Lower leg skin (tissue), 4 donors: Measurements from ENCODE around the gene SETD5. TPM values are rescaled to one million over a fixed set of nuclear protein-coding genes. Genes with fewer than 3 reads are reported as not detected.

Experiments used
- DNase-seq, 2 donors: peaks; one replicate each; pipeline ENCODE4 v3.0.0-alpha.2; 2019; ENCODE audit warnings: low spot score in 2 of 2
- H3K4me3 ChIP-seq: fragments of 200-600 bp; sonication (generic); 2 replicates; pipeline ENCODE4 v1.5.1; 2017; ENCODE audit warnings: mild to moderate bottlenecking, low read depth; ENCODE audit not compliant: poor library complexity, severe bottlenecking
- POLR2A ChIP-seq, 2 donors: fragments of 450-650 bp; IDR thresholded peaks; one replicate each; pipeline ENCODE4 v1.6.1; 2016 to 2017; ENCODE audit warnings: antibody characterized with exemption in 2 of 2, mild to moderate bottlenecking in 1 of 2, moderate library complexity in 1 of 2
- WGBS, 2 donors: methylation state at CpG; one replicate each; pipeline ENCODE4 v1.1.5; 2018; 5-methylcytosine and 5-hydroxymethylcytosine counted together
- intact Hi-C: fragments of 100-400 bp; cut with DNase I; formaldehyde crosslinking; loops from one replicate; pipeline ENCODE4 v1.15.0; 2023; ENCODE audit warnings: low total_unique reads
- total RNA-seq, 4 donors: library from RNA; depleted of rRNA; stranded (reverse); fragments of >200 nt; gene quantifications; one replicate each; pipeline ENCODE4 v1.1.0, GENCODE V29; 2016
- TF ChIP-seq, protein P1 (sequence below), 3 donors: fragments of 450-650 bp; IDR thresholded peaks; one replicate each; pipeline ENCODE4 v1.5.1; 2016; ENCODE audit warnings: antibody characterized with exemption in 3 of 3, mild to moderate bottlenecking in 3 of 3, moderate library complexity in 2 of 3

The SETD5 gene
- total RNA-seq, 4 donors from 2014 or later: 77.8 to 88.1 (median 80.3) TPM

DNA sequence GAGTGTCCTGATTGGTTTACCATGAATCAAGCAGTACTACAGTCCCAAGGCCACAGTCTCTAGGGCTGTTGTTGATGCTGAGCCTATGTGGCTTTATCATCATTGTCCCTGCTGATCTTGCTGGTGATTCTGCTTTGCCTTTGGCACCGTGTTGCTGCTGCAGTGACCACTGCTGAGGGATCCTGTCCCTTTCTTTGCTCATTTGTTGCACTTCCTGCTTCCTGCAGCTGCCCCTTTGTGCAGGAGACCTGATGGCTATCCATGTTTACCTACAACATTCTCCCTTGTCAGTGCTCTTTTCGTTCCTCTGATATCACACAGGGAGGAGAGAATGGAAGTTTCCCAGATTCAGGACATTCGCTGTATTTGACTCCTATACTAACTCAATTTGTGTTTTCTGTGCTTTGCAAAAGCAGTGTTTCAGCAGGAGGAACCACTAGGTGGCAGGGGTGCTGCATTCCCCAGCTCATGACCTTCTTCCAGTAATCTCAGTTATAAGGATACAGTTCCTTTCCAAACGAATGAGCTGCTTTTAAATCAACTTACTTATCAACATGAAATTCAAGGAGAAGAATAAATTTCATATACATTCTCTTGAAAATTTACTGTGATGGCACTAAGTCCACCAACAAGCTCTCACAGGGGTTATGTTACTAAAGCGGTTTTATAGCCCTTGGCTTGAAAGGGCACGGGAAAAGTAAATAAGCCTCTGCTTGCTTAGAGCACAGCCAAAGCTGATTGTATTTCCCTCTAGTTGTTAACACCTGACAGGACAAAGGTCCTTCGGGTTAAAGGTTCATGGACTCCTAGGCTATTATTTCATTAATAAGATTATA, 44.3 kb upstream of the SETD5 start:
- no peak for TF ChIP-seq POLR2A (IDR thresholded peaks at IDR 0.05)
- TF ChIP-seq, protein P1, sequence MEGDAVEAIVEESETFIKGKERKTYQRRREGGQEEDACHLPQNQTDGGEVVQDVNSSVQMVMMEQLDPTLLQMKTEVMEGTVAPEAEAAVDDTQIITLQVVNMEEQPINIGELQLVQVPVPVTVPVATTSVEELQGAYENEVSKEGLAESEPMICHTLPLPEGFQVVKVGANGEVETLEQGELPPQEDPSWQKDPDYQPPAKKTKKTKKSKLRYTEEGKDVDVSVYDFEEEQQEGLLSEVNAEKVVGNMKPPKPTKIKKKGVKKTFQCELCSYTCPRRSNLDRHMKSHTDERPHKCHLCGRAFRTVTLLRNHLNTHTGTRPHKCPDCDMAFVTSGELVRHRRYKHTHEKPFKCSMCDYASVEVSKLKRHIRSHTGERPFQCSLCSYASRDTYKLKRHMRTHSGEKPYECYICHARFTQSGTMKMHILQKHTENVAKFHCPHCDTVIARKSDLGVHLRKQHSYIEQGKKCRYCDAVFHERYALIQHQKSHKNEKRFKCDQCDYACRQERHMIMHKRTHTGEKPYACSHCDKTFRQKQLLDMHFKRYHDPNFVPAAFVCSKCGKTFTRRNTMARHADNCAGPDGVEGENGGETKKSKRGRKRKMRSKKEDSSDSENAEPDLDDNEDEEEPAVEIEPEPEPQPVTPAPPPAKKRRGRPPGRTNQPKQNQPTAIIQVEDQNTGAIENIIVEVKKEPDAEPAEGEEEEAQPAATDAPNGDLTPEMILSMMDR (IDR thresholded peaks at IDR 0.05): peak in 1 of 3 donors; percentile 62
- peak; percentile 49 to 88 for DNase-seq
- intact Hi-C loops: loop anchor here (5.0 kb wide), 1 partner anchor 79 kb away; no protein-coding TSS in a partner anchor
- H3K4me3 ChIP-seq: no peak overlapping the region
- 23 to 34% methylated on average over 7 of the region's 7 CpGs for WGBS, 2 donors

DNA sequence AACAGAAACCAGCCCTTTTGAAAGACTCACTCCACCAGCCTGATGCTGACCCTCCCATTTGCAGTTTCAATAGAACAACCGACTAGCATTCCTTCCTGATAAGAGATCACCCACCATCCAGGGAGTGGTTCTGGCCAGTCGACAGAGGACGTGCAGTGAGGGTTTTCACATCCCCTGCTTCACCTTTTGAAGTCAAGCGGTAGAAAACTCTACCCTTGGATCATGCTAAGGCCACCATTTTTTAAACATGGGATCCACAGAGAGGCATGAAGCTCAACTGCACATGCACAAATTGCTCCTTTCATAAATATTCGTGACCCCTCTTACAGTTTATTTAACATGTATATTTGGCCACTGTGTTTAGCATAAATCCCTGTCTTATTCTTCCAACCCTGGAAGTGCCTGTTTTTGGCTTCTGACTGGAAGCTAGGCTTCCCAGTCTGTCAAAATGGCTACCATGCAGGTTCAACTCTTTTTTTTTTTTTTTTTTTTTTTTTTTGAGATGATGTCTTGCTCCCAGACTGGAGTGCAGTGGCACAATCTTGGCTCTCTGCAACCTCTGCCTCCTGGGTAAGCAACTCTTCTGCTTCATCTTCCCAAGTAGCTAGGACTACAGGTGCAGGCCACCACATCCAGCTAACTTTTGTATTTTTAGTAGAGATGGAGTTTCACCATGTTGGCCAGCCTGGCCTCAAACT, 35.6 kb upstream of the SETD5 start:
- DNase-seq: no peak
- no peak overlapping the region for H3K4me3 ChIP-seq
- 73 to 75% methylated on average over 5 of the region's 5 CpGs for WGBS, 2 donors
- intact Hi-C loops: no loop called here
- TF ChIP-seq, protein P1 (IDR thresholded peaks at IDR 0.05): no peak
- no peak for TF ChIP-seq POLR2A (IDR thresholded peaks at IDR 0.05)

DNA sequence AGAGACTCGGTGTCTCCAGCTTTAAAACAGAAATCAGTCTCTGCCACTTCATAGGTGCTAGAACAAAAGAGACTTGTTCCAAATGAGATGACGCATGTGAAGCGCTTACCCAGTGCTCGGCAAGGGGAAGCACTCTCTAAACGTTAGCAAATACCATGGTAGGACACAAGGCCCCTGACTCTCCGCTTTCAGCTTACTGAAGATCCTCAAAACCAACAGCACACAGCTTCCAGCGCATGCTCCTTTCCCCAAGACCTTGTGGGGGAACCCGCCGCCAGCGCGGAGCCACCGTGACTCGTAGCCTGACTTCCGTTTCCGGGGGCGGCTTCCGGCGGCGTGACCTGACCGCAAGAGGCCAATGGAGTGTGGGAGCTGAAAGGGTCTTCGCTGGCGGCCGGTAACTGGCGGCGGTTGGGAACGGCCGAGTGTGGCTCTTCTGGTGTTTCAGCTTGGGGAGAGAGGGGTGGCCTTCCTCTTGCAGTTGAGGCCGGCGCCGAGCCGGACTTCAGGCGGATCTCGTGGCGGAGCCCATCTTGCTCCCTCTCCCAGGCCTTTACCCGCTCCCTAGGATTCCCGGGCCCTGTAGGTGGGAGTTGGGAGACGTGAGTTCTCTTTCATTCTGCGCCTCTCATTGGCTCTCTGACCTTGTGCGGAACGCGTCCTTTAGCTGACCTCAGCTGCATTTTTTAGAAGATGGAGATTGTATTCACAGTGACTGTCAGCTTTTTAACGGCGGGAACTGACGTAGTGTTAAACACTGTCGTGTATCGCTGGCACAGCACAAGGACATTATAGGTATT, 34.5 kb upstream of the SETD5 start, which contains the start of gene THUMPD3:
TSS of gene THUMPD3 (plus strand) at position 324 of the 800 bp plus-strand sequence. CDS start 2,015 bp downstream, outside the sequence.
- TF ChIP-seq, protein P1 (IDR thresholded peaks at IDR 0.05): no peak
- TF ChIP-seq POLR2A (IDR thresholded peaks at IDR 0.05): peak in 1 of 2 donors; percentile 34
- 1% methylated on average over 43 to 46 of the region's 46 CpGs for WGBS, 2 donors
- intact Hi-C loops: no loop called here
- peak; percentile 78 to 97 for DNase-seq
- H3K4me3 ChIP-seq: peak within 1 kb of the TSS; percentile 55

DNA sequence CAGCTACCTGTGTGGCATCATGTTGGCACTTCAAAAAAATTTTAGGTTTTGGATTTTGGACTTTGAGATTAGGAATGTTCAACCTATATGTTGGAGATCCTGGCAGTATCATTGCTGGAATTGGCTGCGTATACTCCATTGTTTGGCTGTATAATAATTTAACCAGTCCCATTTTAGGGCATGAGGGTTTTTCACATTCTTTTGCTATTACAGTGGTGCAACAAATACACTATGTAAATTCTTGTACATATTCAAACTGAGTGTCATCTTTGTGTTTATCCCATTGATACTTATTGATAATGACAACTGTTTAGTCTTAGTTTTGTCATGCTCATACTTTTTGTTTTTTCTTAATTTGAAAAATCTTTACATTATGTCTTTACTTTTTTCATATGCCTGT, 27.9 kb upstream of the SETD5 start:
- H3K4me3 ChIP-seq: no peak overlapping the region
- no peak for DNase-seq
- WGBS, 2 donors: 94 to 100% methylated on average over 1 of the region's 1 CpG
- intact Hi-C loops: no loop called here
- TF ChIP-seq, protein P1 (IDR thresholded peaks at IDR 0.05): no peak
- no peak for TF ChIP-seq POLR2A (IDR thresholded peaks at IDR 0.05)

DNA sequence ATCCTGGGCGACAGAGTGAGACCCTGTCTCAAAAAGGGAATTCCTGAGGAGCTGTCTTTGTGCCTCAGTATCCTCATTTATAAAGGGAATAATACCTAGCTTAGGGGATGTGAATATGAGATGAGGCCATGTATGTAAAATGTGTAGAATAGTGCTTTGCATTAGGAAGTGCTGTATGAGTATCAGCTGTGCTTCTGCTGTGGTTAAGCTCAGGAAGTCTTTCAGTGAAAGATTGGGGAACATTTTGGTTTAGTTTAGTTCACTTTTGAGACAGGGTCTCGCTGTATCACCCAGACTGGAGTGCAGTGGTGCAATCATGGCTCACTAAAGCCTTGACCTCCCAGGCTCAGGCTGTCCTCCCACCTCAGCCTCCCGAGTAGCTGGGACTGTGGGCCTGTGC, 23.9 kb upstream of the SETD5 start:
- no peak overlapping the region for H3K4me3 ChIP-seq
- DNase-seq: no peak
- intact Hi-C loops: no loop called here
- TF ChIP-seq, protein P1 (IDR thresholded peaks at IDR 0.05): no peak
- TF ChIP-seq POLR2A (IDR thresholded peaks at IDR 0.05): no peak
- 93 to 94% methylated on average over 3 of the region's 3 CpGs for WGBS, 2 donors
